ENCODE measurements around the gene MEIKIN.

Gene MEIKIN

GRCh38 chr5:131825404-131826013 is 120.0 kb downstream of the MEIKIN start:
- no peak for TF ChIP-seq TAF1 (IDR thresholded peaks at IDR 0.05; ENCODE audit: borderline replicate concordance, insufficient read depth, low read length)
- TF ChIP-seq SIN3A (IDR thresholded peaks at IDR 0.05; ENCODE audit: borderline replicate concordance, insufficient read depth, low read length): no peak
- TF ChIP-seq FOXP2 (optimal IDR thresholded peaks at IDR 0.05; ENCODE audit: borderline replicate concordance, extremely low read depth, extremely low read length, insufficient read depth): no peak
- no peak for TF ChIP-seq POLR2AphosphoS5 (IDR thresholded peaks at IDR 0.05; ENCODE audit: low read depth, low read length)
- TF ChIP-seq REST (IDR thresholded peaks at IDR 0.05; ENCODE audit: insufficient read depth in 1 of 2, low read depth in 2 of 2, low read length in 2 of 2): no peak

- TF ChIP-seq REST (IDR thresholded peaks at IDR 0.05; ENCODE audit: insufficient read depth in 1 of 2, low read depth in 2 of 2, low read length in 2 of 2) (no peak), SIN3A (IDR thresholded peaks at IDR 0.05; ENCODE audit: borderline replicate concordance, insufficient read depth, low read length) (no peak), FOXP2 (optimal IDR thresholded peaks at IDR 0.05; ENCODE audit: borderline replicate concordance, extremely low read depth, extremely low read length, insufficient read depth) (no peak), POLR2AphosphoS5 (IDR thresholded peaks at IDR 0.05; ENCODE audit: low read depth, low read length) (no peak), TAF1 (IDR thresholded peaks at IDR 0.05; ENCODE audit: borderline replicate concordance, insufficient read depth, low read length) (no peak)
These were observed 120.8 kb downstream of the MEIKIN start for GRCh38 chr5:131824631-131825030.

- TF ChIP-seq TAF1 (IDR thresholded peaks at IDR 0.05; ENCODE audit: borderline replicate concordance, insufficient read depth, low read length) (no peak), POLR2AphosphoS5 (IDR thresholded peaks at IDR 0.05; ENCODE audit: low read depth, low read length) (no peak), REST (IDR thresholded peaks at IDR 0.05; ENCODE audit: insufficient read depth in 1 of 2, low read depth in 2 of 2, low read length in 2 of 2) (no peak)
These were observed 124.2 kb downstream of the MEIKIN start for GRCh38 chr5:131821221-131821620.

- no peak for TF ChIP-seq SIN3A (IDR thresholded peaks at IDR 0.05; ENCODE audit: borderline replicate concordance, insufficient read depth, low read length)
These were observed 127.3 kb downstream of the MEIKIN start for GRCh38 chr5:131818001-131818724.

- TF ChIP-seq TAF1 (IDR thresholded peaks at IDR 0.05; ENCODE audit: borderline replicate concordance, insufficient read depth, low read length) (no peak), SIN3A (IDR thresholded peaks at IDR 0.05; ENCODE audit: borderline replicate concordance, insufficient read depth, low read length) (no peak)
These were observed 130.5 kb downstream of the MEIKIN start for GRCh38 chr5:131814990-131815389.

- TF ChIP-seq TAF1 (IDR thresholded peaks at IDR 0.05; ENCODE audit: borderline replicate concordance, insufficient read depth, low read length): no peak
- TF ChIP-seq POLR2AphosphoS5 (IDR thresholded peaks at IDR 0.05; ENCODE audit: low read depth, low read length): no peak
- TF ChIP-seq SIN3A (IDR thresholded peaks at IDR 0.05; ENCODE audit: borderline replicate concordance, insufficient read depth, low read length): no peak
- no peak for TF ChIP-seq FOXP2 (optimal IDR thresholded peaks at IDR 0.05; ENCODE audit: borderline replicate concordance, extremely low read depth, extremely low read length, insufficient read depth)
- TF ChIP-seq REST (IDR thresholded peaks at IDR 0.05; ENCODE audit: insufficient read depth in 1 of 2, low read depth in 2 of 2, low read length in 2 of 2): no peak
These were observed 132.9 kb downstream of the MEIKIN start for GRCh38 chr5:131812371-131813160.
